Breast epithelium (tissue), 4 donors: Measurements from ENCODE around the gene CNOT6L. TPM values are rescaled to one million over a fixed set of nuclear protein-coding genes. Genes with fewer than 3 reads are reported as not detected.
A peak's percentile ranks its signal among the peaks of the same experiment; 100 is the strongest.
"Not testable (repeated sequence)": the region's sequence is repeated elsewhere in the genome, so short reads cannot be mapped to it uniquely, and the experiment has no call there.

ENCODE experiments used
- DNase-seq, 2 donors: peaks; one replicate each; pipeline ENCODE4 v3.0.0-alpha.2; 2019; ENCODE audit warnings: low spot score in 2 of 2
- H3K27ac ChIP-seq, 2 donors: fragments of 200-600 bp; sonication (generic) in 1 of 2; one replicate each; pipeline ENCODE4 v1.5.1; 2016 to 2019; ENCODE audit warnings: mild to moderate bottlenecking in 1 of 2
- H3K27me3 ChIP-seq, 2 donors: fragments of 200-600 bp; sonication (generic) in 1 of 2; one replicate each; pipeline versions ENCODE4 v1.5.1 to v1.6.0; 2017 to 2019; ENCODE audit warnings: control low read depth in 1 of 2, mild to moderate bottlenecking in 1 of 2
- H3K36me3 ChIP-seq: fragments of 200-600 bp; one replicate; pipeline ENCODE4 v1.5.1; 2019
- H3K4me1 ChIP-seq, 2 donors: fragments of 200-600 bp; sonication (generic); one replicate each; pipeline ENCODE4 v1.5.1; 2016 to 2019; ENCODE audit warnings: control low read depth in 1 of 2
- H3K4me3 ChIP-seq, 3 donors: fragments of 200-600 bp; sonication (generic); 1 replicate in 2 of 3; 2 replicates in 1 of 3; pipeline ENCODE4 v1.5.1; 2016 to 2019; ENCODE audit warnings: mild to moderate bottlenecking in 3 of 3, moderate library complexity in 2 of 3
- H3K9me3 ChIP-seq, 2 donors: fragments of 200-600 bp; sonication (generic) in 1 of 2; one replicate each; pipeline ENCODE4 v1.5.1; 2016 to 2019; ENCODE audit warnings: control low read depth in 1 of 2
- POLR2A ChIP-seq: fragments of 450-650 bp; IDR thresholded peaks from one replicate; pipeline ENCODE4 v1.6.1; 2016; ENCODE audit warnings: antibody characterized with exemption, mild to moderate bottlenecking, moderate library complexity
- POLR2AphosphoS5 ChIP-seq, 3 donors: sonication (generic); formaldehyde crosslinking; IDR thresholded peaks; one replicate each; pipeline ENCODE4 v1.6.1; 2017; ENCODE audit warnings: antibody characterized with exemption in 3 of 3
- intact Hi-C: fragments of 100-400 bp; cut with DNase I; formaldehyde crosslinking; loops from one replicate; pipeline ENCODE4 v1.15.1; 2023; ENCODE audit warnings: low total_unique reads
- total RNA-seq, 3 donors: library from RNA; depleted of rRNA; stranded (reverse); fragments of >200 nt; gene quantifications; one replicate each; pipeline ENCODE4 v1.1.0, GENCODE V29; 2016
- TF ChIP-seq, protein P1 (sequence below), 3 donors: fragments of 450-650 bp; IDR thresholded peaks; one replicate each; pipeline ENCODE4 v1.5.1; 2016 to 2017; ENCODE audit warnings: antibody characterized with exemption in 3 of 3, mild to moderate bottlenecking in 3 of 3, moderate library complexity in 3 of 3

Gene CNOT6L
- total RNA-seq, 3 donors from 2014 or later, result 22.4 to 53.1 (median 39.0) TPM

DNA sequence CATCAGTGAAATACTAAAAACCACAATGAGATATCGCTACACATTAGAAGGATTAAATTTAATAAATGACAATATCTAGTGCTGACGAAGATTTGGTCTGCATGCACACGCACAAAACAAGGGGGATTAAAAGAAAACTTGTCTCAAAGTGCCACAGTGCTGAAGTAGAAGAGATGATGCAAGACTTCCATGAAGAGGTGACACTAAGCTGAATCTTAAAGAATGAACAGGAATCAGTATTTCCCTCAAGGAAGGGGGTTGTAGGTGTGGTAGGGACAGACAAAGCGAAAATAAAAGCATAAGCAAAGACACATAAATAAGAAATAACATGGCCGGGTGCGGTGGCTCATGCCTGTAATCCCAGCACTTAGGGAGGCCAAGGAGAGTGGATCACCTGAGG, 33.5 kb downstream of the CNOT6L start:
- DNase-seq, result no peak
- intact Hi-C loops, result no loop called here
- H3K9me3 ChIP-seq, result no peaks in the 10 kb centered on the region
- no peaks in the 10 kb centered on the region for H3K4me1 ChIP-seq
- H3K27me3 ChIP-seq, result no peaks in the 10 kb centered on the region
- H3K27ac ChIP-seq, result no peak overlapping the region
- no peaks in the 10 kb centered on the region for H3K36me3 ChIP-seq
- TF ChIP-seq POLR2AphosphoS5 (IDR thresholded peaks at IDR 0.05) (no peak), POLR2A (no peak)
- TF ChIP-seq, protein P1, sequence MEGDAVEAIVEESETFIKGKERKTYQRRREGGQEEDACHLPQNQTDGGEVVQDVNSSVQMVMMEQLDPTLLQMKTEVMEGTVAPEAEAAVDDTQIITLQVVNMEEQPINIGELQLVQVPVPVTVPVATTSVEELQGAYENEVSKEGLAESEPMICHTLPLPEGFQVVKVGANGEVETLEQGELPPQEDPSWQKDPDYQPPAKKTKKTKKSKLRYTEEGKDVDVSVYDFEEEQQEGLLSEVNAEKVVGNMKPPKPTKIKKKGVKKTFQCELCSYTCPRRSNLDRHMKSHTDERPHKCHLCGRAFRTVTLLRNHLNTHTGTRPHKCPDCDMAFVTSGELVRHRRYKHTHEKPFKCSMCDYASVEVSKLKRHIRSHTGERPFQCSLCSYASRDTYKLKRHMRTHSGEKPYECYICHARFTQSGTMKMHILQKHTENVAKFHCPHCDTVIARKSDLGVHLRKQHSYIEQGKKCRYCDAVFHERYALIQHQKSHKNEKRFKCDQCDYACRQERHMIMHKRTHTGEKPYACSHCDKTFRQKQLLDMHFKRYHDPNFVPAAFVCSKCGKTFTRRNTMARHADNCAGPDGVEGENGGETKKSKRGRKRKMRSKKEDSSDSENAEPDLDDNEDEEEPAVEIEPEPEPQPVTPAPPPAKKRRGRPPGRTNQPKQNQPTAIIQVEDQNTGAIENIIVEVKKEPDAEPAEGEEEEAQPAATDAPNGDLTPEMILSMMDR (IDR thresholded peaks at IDR 0.05), result no peak
- H3K4me3 ChIP-seq, result no peak overlapping the region

DNA sequence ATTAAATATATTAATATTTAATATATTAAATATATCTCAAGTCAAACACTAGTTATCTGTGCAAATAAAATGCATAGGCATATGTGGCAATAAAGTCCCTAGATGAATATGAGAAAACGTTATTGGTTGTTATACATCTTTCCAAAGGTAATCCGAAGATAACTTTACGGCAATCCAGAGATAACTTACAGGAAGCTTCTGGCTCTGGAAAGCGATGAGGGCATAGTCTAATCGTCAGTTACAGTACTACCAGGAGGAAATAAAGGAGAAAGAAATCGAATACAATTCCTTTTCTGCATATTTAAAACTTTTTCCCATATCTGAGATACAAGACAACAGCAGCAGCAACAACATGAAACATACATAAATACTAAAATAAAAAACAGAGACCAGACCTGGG, 35.3 kb downstream of the CNOT6L start:
- TF ChIP-seq POLR2AphosphoS5 (IDR thresholded peaks at IDR 0.05) (no peak), POLR2A (no peak)
- TF ChIP-seq, protein P1 (IDR thresholded peaks at IDR 0.05), result no peak
- intact Hi-C loops, result no loop called here
- Histone ChIP-seq H3K36me3 (no peaks in the 10 kb centered on the region), H3K9me3 (no peaks in the 10 kb centered on the region), H3K4me1 (no peaks in the 10 kb centered on the region), H3K27ac (no peak overlapping the region), H3K4me3 (no peak overlapping the region), H3K27me3 (no peaks in the 10 kb centered on the region)
- no peak for DNase-seq

DNA sequence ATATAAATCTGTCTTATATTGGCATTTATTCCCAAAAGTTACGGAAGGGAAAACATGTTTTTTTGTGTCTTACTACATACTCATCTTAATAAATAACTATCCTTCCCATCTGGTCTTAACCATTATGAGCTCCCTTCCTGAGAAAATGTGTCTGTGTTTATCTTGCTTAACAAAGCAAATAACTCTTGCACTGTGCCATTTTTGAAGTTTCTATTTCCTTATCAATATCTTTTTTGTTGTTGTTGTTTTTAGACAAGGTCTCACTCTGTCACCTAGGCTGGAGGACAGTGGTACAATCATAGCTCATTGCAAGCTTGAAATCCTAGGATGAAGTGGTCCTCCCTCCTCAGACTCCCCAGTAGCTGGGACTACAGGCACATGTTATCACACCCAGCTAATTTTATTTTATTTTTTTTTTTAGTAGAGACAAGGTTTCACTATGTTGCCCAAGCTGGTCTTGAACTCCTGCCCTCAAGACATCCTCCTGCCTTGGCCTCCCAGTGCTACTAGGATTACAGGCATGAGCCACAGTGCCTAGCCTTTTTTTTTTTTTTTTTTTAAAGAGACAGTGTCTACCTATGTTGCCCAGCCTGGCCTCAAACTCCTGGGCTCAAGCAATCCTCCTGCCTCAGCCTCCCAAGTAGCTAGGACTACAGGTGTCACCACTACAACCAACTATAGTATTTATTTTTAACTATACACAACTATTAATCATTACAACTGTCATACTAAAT, 36.9 kb downstream of the CNOT6L start:
- no peak for DNase-seq
- Histone ChIP-seq H3K9me3 (no peaks in the 10 kb centered on the region), H3K27ac (no peak overlapping the region), H3K4me3 (no peak overlapping the region), H3K36me3 (no peaks in the 10 kb centered on the region), H3K4me1 (no peaks in the 10 kb centered on the region), H3K27me3 (no peaks in the 10 kb centered on the region)
- intact Hi-C loops, result no loop called here
- no peak for TF ChIP-seq POLR2AphosphoS5 (IDR thresholded peaks at IDR 0.05)

DNA sequence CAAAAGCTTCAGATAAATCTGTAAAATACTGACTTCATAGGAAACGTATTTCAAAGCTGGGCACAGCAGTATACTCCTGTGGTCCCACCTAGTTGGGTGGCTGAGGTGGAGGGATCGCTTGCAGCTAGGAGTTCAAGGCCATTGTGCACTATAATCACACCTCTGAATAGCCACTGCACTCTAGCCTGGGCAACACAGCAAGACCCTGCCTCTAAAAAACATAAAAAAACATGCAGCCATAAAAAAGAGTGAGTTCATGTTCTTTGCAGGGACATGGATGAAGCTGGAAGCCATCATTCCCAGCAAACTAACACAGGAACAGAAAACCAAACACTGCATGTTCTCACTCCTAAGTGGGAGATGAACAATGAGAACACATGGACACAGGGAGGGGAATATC, 38.4 kb downstream of the CNOT6L start:
- DNase-seq, H3K36me3 ChIP-seq, intact Hi-C loops, H3K4me1 ChIP-seq, H3K4me3 ChIP-seq, H3K27ac ChIP-seq, H3K9me3 ChIP-seq, H3K27me3 ChIP-seq: not testable (repeated sequence)

DNA sequence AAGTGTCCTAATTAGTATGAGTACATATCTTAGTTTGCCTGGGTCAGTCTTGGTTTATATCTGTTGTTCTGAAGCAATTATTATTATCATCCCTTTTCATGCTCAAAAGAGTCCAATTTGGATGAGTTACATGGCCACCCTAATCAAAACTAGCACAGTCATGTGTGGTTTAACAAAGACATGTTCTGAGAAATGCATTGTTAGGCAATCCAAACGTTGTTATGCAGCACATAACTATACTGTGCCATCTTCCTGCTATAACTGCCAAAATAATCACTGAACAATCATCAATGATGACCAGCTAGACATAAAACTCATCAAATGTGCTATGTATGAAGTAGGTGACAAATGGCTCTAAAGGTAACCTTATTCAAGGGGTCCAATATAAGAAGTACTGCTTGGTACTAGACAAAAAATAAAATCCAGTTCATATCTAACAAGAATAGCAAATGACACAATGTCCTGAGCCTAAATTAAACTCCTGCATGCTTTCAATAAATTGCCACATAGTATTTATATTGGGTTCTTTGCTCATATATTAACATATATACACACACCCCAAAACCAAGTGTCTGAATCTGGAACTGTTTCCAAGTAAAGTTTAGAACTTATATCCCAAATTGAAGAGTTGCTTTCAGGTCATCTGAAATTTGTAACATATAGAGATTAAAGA, 41.9 kb downstream of the CNOT6L start:
- intact Hi-C loops, result no loop called here
- Histone ChIP-seq H3K4me1 (peaks cover 0 to 9% of the 10 kb centered on the region in 2 donors), H3K27me3 (no peaks in the 10 kb centered on the region), H3K27ac (peak overlapping the region; percentile 57 to 63), H3K4me3 (no peak overlapping the region), H3K36me3 (no peaks in the 10 kb centered on the region), H3K9me3 (no peaks in the 10 kb centered on the region)
- TF ChIP-seq POLR2AphosphoS5 (IDR thresholded peaks at IDR 0.05), result no peak
- TF ChIP-seq, protein P1 (IDR thresholded peaks at IDR 0.05), result no peak
- TF ChIP-seq POLR2A, result no peak
- no peak for DNase-seq
